Inflammatory macrophage treated with lipopolysaccharide for 1 hour (primary cell): ENCODE results near the gene CTNND2.

Experiments used
- DNase-seq, 2 donors: peaks; one replicate each; pipeline ENCODE4 v3.0.0-alpha.2; 2020 to 2022

CTNND2 gene

GRCh38 chr5:11000515-11001353 lies 903.5 kb downstream of the CTNND2 start:
- DNase-seq: no peak

- DNase-seq: no peak
Observed at GRCh38 chr5:10999714-11000113, 904.5 kb downstream of the CTNND2 start.

GRCh38 chr5:10995891-10996290 lies 908.4 kb downstream of the CTNND2 start:
- DNase-seq: no peak

GRCh38 chr5:10994091-10994986 lies 909.9 kb downstream of the CTNND2 start:
- DNase-seq: no peak

GRCh38 chr5:10990634-10991033 lies 913.6 kb downstream of the CTNND2 start:
- DNase-seq: no peak

- DNase-seq: no peak
Observed at GRCh38 chr5:10989577-10990263, 914.5 kb downstream of the CTNND2 start.

- no peak for DNase-seq
Observed at GRCh38 chr5:10988622-10989021, 915.6 kb downstream of the CTNND2 start.

- DNase-seq: peak; percentile 24 to 71
Observed at GRCh38 chr5:10987925-10988504, 916.2 kb downstream of the CTNND2 start.

GRCh38 chr5:10987276-10987924 lies 916.8 kb downstream of the CTNND2 start:
- DNase-seq: no peak

GRCh38 chr5:10985721-10986110 lies 918.5 kb downstream of the CTNND2 start:
- no peak for DNase-seq

- DNase-seq: no peak
Observed at GRCh38 chr5:10985091-10985720, 919.0 kb downstream of the CTNND2 start.

- DNase-seq: no peak
Observed at GRCh38 chr5:10984021-10984715, 920.1 kb downstream of the CTNND2 start.

- DNase-seq: no peak
Observed at GRCh38 chr5:10982626-10983025, 921.6 kb downstream of the CTNND2 start.

- no peak for DNase-seq
Observed at GRCh38 chr5:10981932-10982331, 922.3 kb downstream of the CTNND2 start.

GRCh38 chr5:10977011-10977410 lies 927.2 kb downstream of the CTNND2 start:
- peak; percentile 14 to 34 for DNase-seq

GRCh38 chr5:10975945-10976344 lies 928.3 kb downstream of the CTNND2 start:
- no peak for DNase-seq

- DNase-seq: no peak
Observed at GRCh38 chr5:10974850-10975249, 929.4 kb downstream of the CTNND2 start.

- DNase-seq: no peak
Observed at GRCh38 chr5:10973316-10973715, 930.9 kb downstream of the CTNND2 start.

- no peak for DNase-seq
Observed at GRCh38 chr5:10969684-10970180, 934.5 kb downstream of the CTNND2 start.

- DNase-seq: no peak
Observed at GRCh38 chr5:10964806-10965205, 939.4 kb downstream of the CTNND2 start.

GRCh38 chr5:10958728-10959127 lies 945.5 kb downstream of the CTNND2 start:
- DNase-seq: no peak
